ENCODE results near the gene PRKAG1.

Gene PRKAG1

GRCh38 chr12:49030714-49031572 lies 12.4 kb upstream of the PRKAG1 start:
- no peak for DNase-seq

DNA sequence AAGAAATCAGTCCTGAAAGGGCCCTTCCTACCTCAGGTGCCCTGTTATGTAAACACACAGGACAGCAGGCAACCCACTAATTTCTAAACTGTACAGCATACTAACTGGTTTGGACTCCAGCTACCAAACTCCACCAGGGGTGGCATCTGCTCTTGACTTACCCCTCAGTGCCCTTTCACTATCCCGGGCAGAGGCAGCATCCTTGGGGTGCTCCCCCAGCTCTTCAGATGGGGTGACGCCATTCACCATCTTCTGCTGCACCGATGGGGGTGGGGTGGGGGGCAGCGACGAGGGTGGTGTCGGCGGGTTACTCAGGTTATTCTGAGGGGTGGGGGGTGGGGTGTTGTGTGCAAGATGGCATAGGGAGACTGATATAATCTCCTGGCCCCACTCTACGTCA lies 11.5 kb upstream of the PRKAG1 start:
- DNase-seq = no peak

DNA sequence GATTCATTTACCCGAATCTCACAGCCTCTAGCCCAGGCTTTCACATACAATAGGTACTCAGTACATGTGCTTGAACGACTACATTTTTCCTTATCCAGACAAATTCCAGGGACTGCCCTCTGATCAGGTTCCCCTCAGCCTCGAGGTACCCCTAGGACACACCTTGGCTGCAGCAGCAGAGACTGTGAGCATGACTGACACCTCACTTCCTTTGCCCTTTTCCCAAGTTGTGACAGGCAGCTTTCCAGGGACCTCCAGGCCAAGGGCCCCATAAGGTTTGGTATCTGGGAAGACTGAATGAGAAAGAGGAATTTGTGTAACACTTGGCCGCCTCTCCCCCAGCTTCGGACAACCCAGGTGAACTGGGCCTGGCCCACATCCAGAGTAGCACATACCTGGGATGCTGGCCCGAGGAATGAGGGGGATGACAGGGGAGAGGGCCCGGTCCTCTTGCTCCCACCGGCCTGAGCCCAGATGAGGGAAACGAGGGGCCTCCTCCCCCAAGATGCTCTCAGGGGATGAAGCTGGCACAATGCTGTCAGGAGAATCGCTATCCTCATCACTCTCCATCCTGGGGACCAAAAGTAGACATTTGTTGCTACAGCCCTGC lies 10.2 kb upstream of the PRKAG1 start:
- DNase-seq = no peak

- DNase-seq = no peak
Observed at GRCh38 chr12:49027846-49028555, 9.4 kb upstream of the PRKAG1 start.

- no peak for DNase-seq
Observed at GRCh38 chr12:49026678-49027480, 8.3 kb upstream of the PRKAG1 start.

DNA sequence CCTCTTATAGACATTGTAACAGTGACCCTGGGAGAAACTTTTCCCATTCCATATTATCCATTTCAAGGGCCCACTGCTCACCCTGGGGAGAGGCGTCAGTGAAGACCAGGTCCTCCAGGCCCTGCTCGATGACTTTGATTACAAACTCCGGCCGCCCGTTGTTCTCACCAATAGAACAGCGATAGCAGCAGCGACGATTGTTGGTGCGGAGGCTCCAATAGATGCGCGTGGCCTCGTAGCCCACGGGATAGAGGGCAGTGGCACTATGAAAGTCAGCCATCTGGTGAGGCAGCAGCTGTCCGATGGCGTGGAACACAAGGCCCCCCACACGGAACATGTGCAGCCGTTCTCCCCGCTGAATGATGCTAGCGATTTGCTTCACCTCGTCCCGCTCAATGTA lies 7.5 kb upstream of the PRKAG1 start:
- no peak for DNase-seq

DNA sequence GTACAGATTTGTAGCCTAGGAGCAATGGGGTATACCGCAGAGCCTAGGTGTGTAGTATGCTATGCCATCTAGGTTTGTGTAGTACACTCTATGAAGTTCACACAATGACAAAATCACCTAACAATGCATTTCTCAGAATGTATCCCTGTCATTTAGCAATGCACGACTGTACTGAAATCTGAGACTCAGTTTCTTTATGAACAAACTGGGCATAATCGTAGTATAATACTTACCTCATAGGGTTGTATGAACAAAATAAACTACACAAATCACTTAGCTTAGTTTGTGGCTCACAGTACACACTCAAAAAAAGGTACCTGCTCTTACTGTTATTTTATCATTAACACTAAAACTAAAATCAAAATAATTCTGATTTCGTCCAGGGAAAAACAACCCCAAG lies 6.9 kb upstream of the PRKAG1 start:
- DNase-seq = no peak

DNA sequence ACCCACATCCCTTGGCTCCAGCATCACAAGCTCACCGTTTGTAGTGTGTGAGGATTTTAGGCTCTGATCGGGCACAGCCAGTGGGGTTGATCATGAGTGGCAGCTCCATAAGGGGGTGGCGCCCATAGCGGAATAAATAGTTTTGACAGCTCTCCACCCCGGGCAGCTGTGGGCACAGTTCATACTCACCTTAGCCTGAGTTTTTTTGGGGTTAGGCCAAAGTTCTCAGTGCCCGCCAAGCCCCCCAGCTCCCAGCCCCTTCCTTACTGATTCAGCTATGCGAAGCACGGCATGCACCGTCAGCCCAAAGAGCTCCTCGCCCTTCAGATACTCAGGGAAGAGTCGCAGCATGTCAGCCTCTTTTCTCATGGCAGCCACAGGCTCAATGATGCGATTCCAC lies 6.0 kb upstream of the PRKAG1 start:
- DNase-seq = no peak

DNA sequence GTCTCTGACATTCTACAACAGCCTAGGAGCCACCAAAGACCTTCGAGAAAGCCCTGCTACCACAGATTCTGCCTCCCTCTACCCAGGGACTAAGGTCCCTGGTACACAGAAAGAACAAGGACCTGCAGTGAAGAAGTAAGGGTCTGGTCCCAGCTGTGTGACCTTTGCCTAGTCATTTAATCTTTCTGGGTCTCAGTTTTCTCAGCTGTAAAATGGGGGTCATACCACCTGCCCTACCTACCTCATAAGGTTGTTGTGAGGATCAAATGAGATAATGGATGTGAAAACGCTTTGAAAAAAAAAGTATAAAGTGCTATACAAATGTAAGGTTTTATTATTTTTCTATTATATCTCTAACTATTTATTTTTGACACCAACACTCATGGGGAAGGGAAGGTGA lies 5.2 kb upstream of the PRKAG1 start:
- no peak for DNase-seq

GRCh38 chr12:49022558-49023178 lies 4.1 kb upstream of the PRKAG1 start:
- DNase-seq = no peak

DNA sequence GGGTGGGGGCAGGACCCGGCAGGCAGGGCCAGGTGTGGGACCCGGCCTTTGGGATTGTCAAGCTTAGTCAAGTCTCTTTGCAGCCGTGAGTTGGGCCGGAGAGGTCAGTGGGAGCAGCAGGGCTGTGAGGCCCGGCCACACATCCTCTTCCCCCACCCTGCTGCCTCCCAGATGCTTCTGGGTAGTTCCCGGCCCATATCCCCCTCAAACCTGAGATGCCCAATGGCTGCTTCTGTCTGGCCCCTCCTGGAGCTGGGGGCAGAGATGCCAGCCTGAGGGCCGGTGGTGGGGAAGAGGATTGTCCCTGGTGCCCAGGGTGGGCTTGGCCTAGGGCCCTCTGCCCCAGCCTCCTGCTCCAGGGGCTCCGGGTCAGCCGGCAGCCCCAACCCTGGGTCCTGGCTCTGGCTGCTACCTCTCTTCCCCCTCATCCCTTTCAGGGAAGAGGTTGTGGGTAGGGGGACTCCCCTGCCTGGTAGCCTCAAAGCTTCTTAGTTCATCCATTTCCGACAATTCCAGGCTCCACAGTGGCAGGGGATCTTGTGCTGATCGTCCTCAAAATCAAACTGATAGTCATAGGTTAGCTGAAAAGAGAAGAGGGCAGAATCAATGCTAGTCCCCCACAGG lies 2.8 kb upstream of the PRKAG1 start:
- DNase-seq = no peak

- DNase-seq = no peak
Observed at GRCh38 chr12:49020441-49020840, 1.9 kb upstream of the PRKAG1 start.

- DNase-seq = no peak
Observed at GRCh38 chr12:49019443-49020324, 1.1 kb upstream of the PRKAG1 start.

- no peak for DNase-seq
Observed at GRCh38 chr12:49019120-49019430, 499 bp upstream of the PRKAG1 start.

DNA sequence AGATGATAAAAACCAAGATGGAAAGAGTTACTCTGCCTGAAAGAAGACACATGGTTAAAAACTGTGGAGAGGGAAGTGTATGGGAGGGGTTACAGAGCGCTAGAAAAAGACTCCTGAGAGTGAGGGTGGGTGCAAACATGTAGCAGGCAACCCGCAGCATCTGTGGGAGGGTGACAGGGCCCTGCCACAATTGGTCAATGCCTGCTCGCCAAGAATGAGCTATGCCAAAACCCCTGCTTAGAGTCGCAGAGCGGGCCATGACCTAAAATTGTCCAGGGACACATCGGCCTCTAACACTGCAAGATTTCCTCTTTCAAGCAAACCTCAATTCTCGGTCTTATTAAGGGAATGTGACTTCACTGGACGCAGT lies 700 bp downstream of the PRKAG1 start:
- DNase-seq = no peak

- DNase-seq = no peak
Observed at GRCh38 chr12:49015196-49015595, 3.4 kb downstream of the PRKAG1 start.

DNA sequence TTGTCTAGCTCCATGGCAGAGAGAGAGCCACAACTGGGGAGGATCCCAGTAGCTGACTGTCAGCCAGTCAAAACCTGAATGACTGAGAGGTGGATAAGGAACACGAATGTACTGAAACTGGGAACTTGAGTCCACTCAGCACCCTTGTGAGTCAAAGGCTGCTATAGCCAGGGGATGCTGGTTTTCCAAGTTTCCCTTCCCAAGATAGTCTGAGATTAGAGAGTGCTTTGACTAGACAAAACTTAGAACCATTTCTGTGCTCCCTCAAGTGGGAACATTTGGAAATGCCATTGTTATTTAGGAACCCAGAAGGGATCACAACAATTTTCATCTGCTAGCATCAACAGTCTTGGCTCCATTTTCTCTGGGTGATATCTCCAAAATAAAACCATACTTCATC lies 4.0 kb downstream of the PRKAG1 start:
- DNase-seq = no peak

GRCh38 chr12:49013428-49013827 lies 5.1 kb downstream of the PRKAG1 start:
- DNase-seq = no peak

DNA sequence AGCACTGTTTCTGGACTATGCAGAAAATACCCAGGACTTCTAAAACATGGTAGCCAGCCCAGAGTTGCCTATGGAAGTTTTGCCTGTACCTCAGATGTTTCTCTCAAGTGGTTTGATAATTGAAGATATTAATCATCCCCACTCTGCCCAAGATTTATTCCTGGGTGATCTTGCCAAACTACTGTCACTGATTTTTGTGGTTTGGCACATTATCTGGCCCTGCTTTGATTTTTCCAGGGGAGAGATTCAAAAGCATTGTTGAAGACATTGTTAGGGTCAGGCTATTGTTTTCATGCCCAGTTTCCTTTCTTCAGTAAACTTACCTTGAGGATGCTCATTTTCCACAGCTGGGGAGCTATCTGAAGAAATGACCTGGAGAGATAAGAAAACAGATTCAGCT lies 5.8 kb downstream of the PRKAG1 start:
- no peak for DNase-seq

DNA sequence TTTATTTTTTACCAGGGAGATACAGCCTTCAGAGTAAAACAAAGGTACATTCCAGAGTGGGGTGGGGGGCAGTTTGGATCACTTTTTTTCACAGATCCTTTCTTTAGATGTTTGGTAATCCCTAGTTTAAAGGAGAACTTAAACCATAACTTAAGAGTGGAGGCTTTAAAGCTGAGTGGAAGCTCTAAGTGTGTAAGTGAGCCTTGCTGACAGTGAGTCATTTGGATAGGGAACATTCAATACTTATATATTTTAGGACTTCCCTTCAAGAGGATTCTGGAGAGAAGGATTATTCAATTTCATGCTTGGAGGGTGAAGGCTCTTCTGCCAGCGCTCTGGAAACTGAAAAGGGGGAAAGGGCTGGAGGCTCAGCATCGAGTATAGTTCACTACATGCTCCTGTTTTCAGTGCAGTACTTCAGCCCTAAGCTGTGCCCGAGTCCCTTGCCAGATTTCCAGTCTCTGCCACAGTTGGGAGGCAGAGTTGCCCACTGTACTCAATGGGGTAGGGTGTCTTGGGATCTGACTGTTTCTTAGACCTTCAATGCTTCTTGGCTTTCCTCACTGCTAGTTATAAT lies 8.4 kb downstream of the PRKAG1 start:
- no peak for DNase-seq

- no peak for DNase-seq
Observed at GRCh38 chr12:49008943-49009342, 9.6 kb downstream of the PRKAG1 start.

Data from NCI-H1105 (cell line).